Endothelial cell of hepatic sinusoid (primary cell): Measurements from ENCODE around the gene SH3PXD2A.

Source experiments
- in situ Hi-C: cut with HindIII; loops from 2 replicates; pipeline ENCODE4 v1.10.0; 2017; ENCODE audit warnings: low sequenced_read_pairs

The SH3PXD2A gene

GRCh38 chr10:103544657-103545310, 310.6 kb downstream of the SH3PXD2A start:
- in situ Hi-C loops: loop anchor here (5.0 kb wide), 1 partner anchor 52 kb away; the partner anchor contains the start of gene NEURL1
